ENCODE results near the gene RNF181. TPM values are rescaled to one million over a fixed set of nuclear protein-coding genes. Genes with fewer than 3 reads are reported as not detected.
A peak's percentile ranks its signal among the peaks of the same experiment; 100 is the strongest.

The RNF181 gene
- total RNA-seq, 2 experiments from 2014 or later, result 97.8 to 179 TPM

- BruUV-seq (replicated peaks), result TSS peak; percentile 42
- Histone ChIP-seq H2AFZ (ENCODE audit: low read length) (peak overlapping the region; percentile 88; the same call in 1 of the 2 replicates), H3K79me2 (ENCODE audit: insufficient read depth, low read depth, low read length) (peaks cover 31% of the 10 kb centered on the region), H3K9me2 (ENCODE audit: insufficient read depth, low read length) (no peaks in the 10 kb centered on the region), H3K27ac (ENCODE audit: low read depth, low read length, poor library complexity, severe bottlenecking) (peak overlapping the region; percentile 55), H4K20me1 (ENCODE audit: insufficient read depth, low read length) (no peaks in the 10 kb centered on the region), H3K4me3 (ENCODE audit: low read depth, low read length, poor library complexity, severe bottlenecking) (peak overlapping the region; percentile 97), H3K4me1 (ENCODE audit: insufficient read depth, low read length, poor library complexity, severe bottlenecking) (peaks cover 24% of the 10 kb centered on the region), H3K9me3 (ENCODE audit: low read length) (no peaks in the 10 kb centered on the region), H3K36me3 (ENCODE audit: insufficient read depth, low read length) (peaks cover 34% of the 10 kb centered on the region), H3K4me2 (ENCODE audit: low read length) (peak overlapping the region; percentile 97)
- DNase-seq (ENCODE audit: low spot score), result no peak
- TF ChIP-seq EZH2phosphoT487 (IDR thresholded peaks at IDR 0.05; ENCODE audit: borderline replicate concordance, low read depth, low read length) (no peak), CTCF (conservative IDR thresholded peaks at IDR 0.05; ENCODE audit: low read length) (no peak)
- intact Hi-C loops (cut with micrococcal nuclease; ENCODE audit: unreplicated experiment), result no loop called here
- POLR2A ChIA-PET, result interaction anchor here (0.6 to 4.4 kb wide), 5 partner anchors 11 to 73 kb away, joined by 3 to 24 read pairs (median 4); partner anchors contain the start of genes MAT2A and RNF181
- CTCF ChIA-PET (ENCODE audit: unreplicated experiment), result interaction anchor here (0.6 kb wide), 1 partner anchor 51 kb away, joined by 3 read pairs; no protein-coding TSS in a partner anchor
These were observed 15.7 kb downstream of the RNF181 start for GRCh38 chr2:85611217-85611704.

DNA sequence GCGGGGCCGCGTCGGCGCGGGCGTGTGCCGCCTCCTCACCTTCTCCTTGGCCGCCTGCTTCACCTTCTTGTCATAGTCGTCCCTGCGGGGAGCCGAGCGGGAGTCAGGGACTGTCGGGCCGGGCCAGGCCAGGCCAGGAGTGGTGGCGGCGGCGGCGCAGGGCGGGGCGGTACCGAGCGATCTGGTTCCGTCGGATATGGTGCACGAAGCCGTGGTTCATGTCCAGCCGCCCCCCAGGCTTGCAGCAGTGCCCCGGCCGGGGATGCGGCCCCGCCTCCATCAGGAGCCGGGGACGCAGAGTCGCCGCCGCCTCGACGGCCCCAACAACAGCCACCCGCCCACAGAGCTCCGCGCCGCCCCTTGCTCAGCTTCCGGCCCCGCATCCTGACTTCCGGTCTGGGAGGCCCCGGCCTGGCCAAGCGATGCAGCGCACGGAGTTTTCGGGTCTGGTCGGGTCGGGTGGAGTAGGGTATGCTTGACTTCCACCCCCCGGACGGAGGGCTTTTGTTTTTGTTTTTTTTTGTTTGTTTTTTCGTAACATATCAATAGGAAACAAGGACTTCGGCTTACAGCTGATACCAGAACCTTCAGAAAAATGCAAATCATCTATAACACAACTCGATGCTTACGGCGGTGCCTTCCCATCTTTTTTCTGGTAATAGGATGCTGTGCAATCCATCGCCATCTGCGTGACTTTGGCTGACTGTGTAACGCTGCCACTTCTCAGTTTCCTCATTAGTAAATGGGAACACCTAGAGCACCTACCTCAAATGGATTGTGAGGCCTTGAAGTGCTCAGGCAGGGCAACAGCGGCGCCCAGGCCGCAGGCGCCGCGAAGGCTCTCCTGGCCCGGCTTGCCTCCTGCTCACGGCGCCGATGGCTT is 16.4 kb downstream of the RNF181 start, which contains the start of gene C2orf68:
C2orf68 (minus strand) TSS at position 362 of the 883 bp plus-strand sequence; CDS start at position 280, 82 bp downstream.
- Histone ChIP-seq H3K9me3 (ENCODE audit: low read length) (no peaks in the 10 kb centered on the region), H2AFZ (ENCODE audit: low read length) (peak within 1 kb of the TSS; percentile 88), H3K27ac (ENCODE audit: low read depth, low read length, poor library complexity, severe bottlenecking) (peak within 1 kb of the TSS; percentile 55), H3K79me2 (ENCODE audit: insufficient read depth, low read depth, low read length) (peaks cover 38% of the 10 kb centered on the region), H3K9me2 (ENCODE audit: insufficient read depth, low read length) (no peaks in the 10 kb centered on the region), H3K4me3 (ENCODE audit: low read depth, low read length, poor library complexity, severe bottlenecking) (peak within 1 kb of the TSS; percentile 97), H4K20me1 (ENCODE audit: insufficient read depth, low read length) (no peaks in the 10 kb centered on the region), H3K4me1 (ENCODE audit: insufficient read depth, low read length, poor library complexity, severe bottlenecking) (peaks cover 25% of the 10 kb centered on the region), H3K4me2 (ENCODE audit: low read length) (peak within 1 kb of the TSS; percentile 97), H3K36me3 (ENCODE audit: insufficient read depth, low read length) (peaks cover 30% of the 10 kb centered on the region)
- ChIA-PET CTCF (ENCODE audit: unreplicated experiment) (interaction anchor here (0.6 kb wide), 1 partner anchor 51 kb away, joined by 3 read pairs; no protein-coding TSS in a partner anchor), POLR2A (interaction anchor here (0.6 to 4.4 kb wide), 6 partner anchors 11 to 193 kb away, joined by 3 to 24 read pairs (median 4); partner anchors contain the start of genes MAT2A and RNF181)
- TSS peak; percentile 89 for BruUV-seq (replicated peaks)
- DNase-seq (ENCODE audit: low spot score), result peak; percentile 93
- TF ChIP-seq CTCF (conservative IDR thresholded peaks at IDR 0.05; ENCODE audit: low read length) (no peak), EZH2phosphoT487 (IDR thresholded peaks at IDR 0.05; ENCODE audit: borderline replicate concordance, low read depth, low read length) (no peak)
- intact Hi-C loops (cut with micrococcal nuclease; ENCODE audit: unreplicated experiment), result no loop called here
